HL-60 (cell line): ENCODE data around the gene CR1.
"Not testable (repeated sequence)": the region's sequence is repeated elsewhere in the genome, so short reads cannot be mapped to it uniquely, and the experiment has no call there.

Experiments
- DNase-seq, 2 experiments: peaks; one replicate each; pipeline ENCODE4 v3.0.0-alpha.2; 2010 to 2020; ENCODE audit warnings: low read depth in 1 of 2, low spot score in 1 of 2
- H3K27ac ChIP-seq: fragments of 250-450 bp; sonication (Bioruptor Pico); replicated peaks from 2 replicates; pipeline ENCODE4 v1.5.1; 2020; ENCODE audit warnings: mild to moderate bottlenecking, moderate library complexity
- H3K27me3 ChIP-seq: fragments of 250-450 bp; sonication (Bioruptor Pico); 2 replicates; pipeline ENCODE4 v1.5.1; 2021; ENCODE audit warnings: mild to moderate bottlenecking, moderate library complexity; ENCODE audit not compliant: insufficient read depth, poor library complexity, severe bottlenecking
- H3K4me3 ChIP-seq: replicated peaks from 2 replicates; pipeline ENCODE4 v1.5.1; 2011; ENCODE audit warnings: mild to moderate bottlenecking, control low read depth, low read length; ENCODE audit not compliant: insufficient read depth
- GABPA ChIP-seq: IDR thresholded peaks from 2 replicates; pipeline ENCODE4 v1.6.1; 2012; ENCODE audit warnings: low read depth
- POLR2AphosphoS5 ChIP-seq: IDR thresholded peaks from 2 replicates; pipeline ENCODE4 v1.6.1; 2012; ENCODE audit warnings: low read depth
- SPI1 ChIP-seq: IDR thresholded peaks from 2 replicates; pipeline ENCODE4 v1.6.1; 2012; ENCODE audit warnings: low read depth, mild to moderate bottlenecking, borderline replicate concordance
- TF ChIP-seq, protein P1 (sequence below): IDR thresholded peaks from 2 replicates; pipeline ENCODE4 v1.6.1; 2012; ENCODE audit warnings: low read depth; ENCODE audit not compliant: insufficient replicate concordance
- TF ChIP-seq, protein P2 (sequence below): IDR thresholded peaks from one replicate; pipeline ENCODE4 v1.5.1; 2011; ENCODE audit warnings: low read length, control low read depth, inconsistent platforms; ENCODE audit not compliant: insufficient read depth

The CR1 gene

DNA sequence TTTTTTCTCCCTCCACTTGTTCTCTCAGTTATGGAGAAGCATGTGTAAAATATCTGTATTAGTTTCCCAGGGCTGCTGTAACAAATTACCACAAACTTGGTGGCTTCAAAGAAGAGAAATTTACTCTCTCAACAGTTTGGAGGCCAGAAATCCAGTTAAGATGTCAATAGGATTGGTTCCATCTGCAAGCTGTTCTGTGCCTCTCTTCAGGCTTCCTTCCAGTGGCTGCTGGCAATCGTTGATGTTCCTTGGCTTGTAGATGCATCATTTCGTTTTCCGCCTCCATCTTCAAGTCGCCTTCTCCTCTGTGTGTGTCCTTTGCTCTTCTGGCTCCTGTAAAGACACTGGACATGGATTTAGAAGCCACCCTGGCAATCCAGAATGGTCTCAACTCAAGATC lies 194.6 kb downstream of the CR1 start:
- not testable (repeated sequence) for DNase-seq, H3K27ac ChIP-seq, H3K27me3 ChIP-seq, H3K4me3 ChIP-seq

DNA sequence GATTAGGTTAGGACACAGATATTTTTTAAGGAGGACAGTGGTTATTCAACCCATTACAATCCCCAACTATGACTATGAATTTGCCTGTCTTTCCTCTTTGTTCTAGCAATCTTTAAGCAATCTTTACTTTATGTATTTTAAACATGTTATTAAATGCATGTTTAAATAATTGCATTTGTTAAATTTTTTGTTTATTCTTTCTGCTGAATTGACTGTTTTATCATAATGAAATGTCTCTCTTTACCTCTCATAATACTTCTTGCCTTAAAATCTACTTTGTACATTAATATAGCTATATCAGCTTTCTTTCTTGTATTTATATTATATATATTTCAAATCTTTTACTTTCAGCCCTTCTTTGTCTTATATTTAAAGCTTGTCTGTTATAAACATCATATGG lies 195.1 kb downstream of the CR1 start:
- DNase-seq: no peak
- Histone ChIP-seq H3K27ac (no peak overlapping the region), H3K27me3 (no peaks in the 10 kb centered on the region), H3K4me3 (no peak overlapping the region)
- TF ChIP-seq, protein P1, sequence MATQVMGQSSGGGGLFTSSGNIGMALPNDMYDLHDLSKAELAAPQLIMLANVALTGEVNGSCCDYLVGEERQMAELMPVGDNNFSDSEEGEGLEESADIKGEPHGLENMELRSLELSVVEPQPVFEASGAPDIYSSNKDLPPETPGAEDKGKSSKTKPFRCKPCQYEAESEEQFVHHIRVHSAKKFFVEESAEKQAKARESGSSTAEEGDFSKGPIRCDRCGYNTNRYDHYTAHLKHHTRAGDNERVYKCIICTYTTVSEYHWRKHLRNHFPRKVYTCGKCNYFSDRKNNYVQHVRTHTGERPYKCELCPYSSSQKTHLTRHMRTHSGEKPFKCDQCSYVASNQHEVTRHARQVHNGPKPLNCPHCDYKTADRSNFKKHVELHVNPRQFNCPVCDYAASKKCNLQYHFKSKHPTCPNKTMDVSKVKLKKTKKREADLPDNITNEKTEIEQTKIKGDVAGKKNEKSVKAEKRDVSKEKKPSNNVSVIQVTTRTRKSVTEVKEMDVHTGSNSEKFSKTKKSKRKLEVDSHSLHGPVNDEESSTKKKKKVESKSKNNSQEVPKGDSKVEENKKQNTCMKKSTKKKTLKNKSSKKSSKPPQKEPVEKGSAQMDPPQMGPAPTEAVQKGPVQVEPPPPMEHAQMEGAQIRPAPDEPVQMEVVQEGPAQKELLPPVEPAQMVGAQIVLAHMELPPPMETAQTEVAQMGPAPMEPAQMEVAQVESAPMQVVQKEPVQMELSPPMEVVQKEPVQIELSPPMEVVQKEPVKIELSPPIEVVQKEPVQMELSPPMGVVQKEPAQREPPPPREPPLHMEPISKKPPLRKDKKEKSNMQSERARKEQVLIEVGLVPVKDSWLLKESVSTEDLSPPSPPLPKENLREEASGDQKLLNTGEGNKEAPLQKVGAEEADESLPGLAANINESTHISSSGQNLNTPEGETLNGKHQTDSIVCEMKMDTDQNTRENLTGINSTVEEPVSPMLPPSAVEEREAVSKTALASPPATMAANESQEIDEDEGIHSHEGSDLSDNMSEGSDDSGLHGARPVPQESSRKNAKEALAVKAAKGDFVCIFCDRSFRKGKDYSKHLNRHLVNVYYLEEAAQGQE: no peak
- TF ChIP-seq GABPA (no peak), SPI1 (no peak), POLR2AphosphoS5 (no peak)
- TF ChIP-seq, protein P2, sequence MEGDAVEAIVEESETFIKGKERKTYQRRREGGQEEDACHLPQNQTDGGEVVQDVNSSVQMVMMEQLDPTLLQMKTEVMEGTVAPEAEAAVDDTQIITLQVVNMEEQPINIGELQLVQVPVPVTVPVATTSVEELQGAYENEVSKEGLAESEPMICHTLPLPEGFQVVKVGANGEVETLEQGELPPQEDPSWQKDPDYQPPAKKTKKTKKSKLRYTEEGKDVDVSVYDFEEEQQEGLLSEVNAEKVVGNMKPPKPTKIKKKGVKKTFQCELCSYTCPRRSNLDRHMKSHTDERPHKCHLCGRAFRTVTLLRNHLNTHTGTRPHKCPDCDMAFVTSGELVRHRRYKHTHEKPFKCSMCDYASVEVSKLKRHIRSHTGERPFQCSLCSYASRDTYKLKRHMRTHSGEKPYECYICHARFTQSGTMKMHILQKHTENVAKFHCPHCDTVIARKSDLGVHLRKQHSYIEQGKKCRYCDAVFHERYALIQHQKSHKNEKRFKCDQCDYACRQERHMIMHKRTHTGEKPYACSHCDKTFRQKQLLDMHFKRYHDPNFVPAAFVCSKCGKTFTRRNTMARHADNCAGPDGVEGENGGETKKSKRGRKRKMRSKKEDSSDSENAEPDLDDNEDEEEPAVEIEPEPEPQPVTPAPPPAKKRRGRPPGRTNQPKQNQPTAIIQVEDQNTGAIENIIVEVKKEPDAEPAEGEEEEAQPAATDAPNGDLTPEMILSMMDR: no peak
